Small intestine (tissue), 7 donors: ENCODE measurements around the gene CCBE1. TPM values are rescaled to one million over a fixed set of nuclear protein-coding genes. Genes with fewer than 3 reads are reported as not detected.
"Not testable (repeated sequence)": the region's sequence is repeated elsewhere in the genome, so short reads cannot be mapped to it uniquely, and the experiment has no call there.

Source experiments
- DNase-seq, 2 donors: peaks; one replicate each; pipeline versions ENCODE4 v3.0.0 to v3.0.0-alpha.2; 2013
- FAIRE-seq: peaks from 2 replicates; lab custom pipeline; 2012; peaks lifted over from hg19 to GRCh38; lab: Jason Lieb, UNC
- H3K27ac ChIP-seq, 3 donors: one replicate each; pipeline ENCODE4 v1.5.1; 2013; ENCODE audit warnings: low read length in 2 of 3, mild to moderate bottlenecking in 2 of 3, control low read depth in 1 of 3, inconsistent platforms in 1 of 3, low read depth in 1 of 3, moderate library complexity in 1 of 3
- H3K27me3 ChIP-seq, 3 donors: one replicate each; pipeline ENCODE4 v1.6.1; 2013; ENCODE audit warnings: low read length in 3 of 3, inconsistent platforms in 1 of 3; ENCODE audit not compliant: control insufficient read depth in 3 of 3, insufficient read depth in 3 of 3
- H3K36me3 ChIP-seq, 3 donors: one replicate each; pipeline ENCODE4 v1.6.1; 2013; ENCODE audit warnings: low read length in 3 of 3, inconsistent platforms in 1 of 3, low read depth in 1 of 3, mild to moderate bottlenecking in 1 of 3, moderate library complexity in 1 of 3; ENCODE audit not compliant: control insufficient read depth in 3 of 3, insufficient read depth in 2 of 3
- H3K4me1 ChIP-seq, 3 donors: one replicate each; pipeline ENCODE4 v1.6.1; 2013; ENCODE audit warnings: low read length in 2 of 3, inconsistent platforms in 1 of 3, low read depth in 1 of 3, mild to moderate bottlenecking in 1 of 3, moderate library complexity in 1 of 3; ENCODE audit not compliant: control insufficient read depth in 3 of 3, insufficient read depth in 2 of 3
- H3K4me3 ChIP-seq, 3 donors: one replicate each; pipeline ENCODE4 v1.5.1; 2013; ENCODE audit warnings: low read length in 3 of 3, control low read depth in 1 of 3, inconsistent platforms in 1 of 3, low read depth in 1 of 3, mild to moderate bottlenecking in 1 of 3, moderate library complexity in 1 of 3
- H3K9me3 ChIP-seq, 2 donors: one replicate each; pipeline ENCODE4 v1.6.1; 2013; ENCODE audit warnings: low read depth in 1 of 2, low read length in 1 of 2; ENCODE audit not compliant: control insufficient read depth in 2 of 2, insufficient read depth in 1 of 2
- WGBS, 3 donors: extraction: QIAGEN DNeasy Blood & Tissue Kit; methylation state at CpG; one replicate each; pipeline ENCODE4 v1.1.7; 2013; 5-methylcytosine and 5-hydroxymethylcytosine counted together
- polyA plus RNA-seq, 4 donors: library from polyadenylated mRNA; stranded (reverse) in 3 of 4; unstranded in 1 of 4; fragments of 200-250 nt in 3 of 4; fragments of 120-200 nt in 1 of 4; gene quantifications; one replicate each; pipeline versions ENCODE4 v1.2.1 to v1.2.3, GENCODE V29; 2013
- donor health status: healthy with polysubstance abuse.
- donor health status: control.
- donor health status: control.
- donor health status: Bipolar disorder and iron deficiency.
- donor health status: healthy.

The CCBE1 gene
- polyA plus RNA-seq, 4 donors = 0.27 to 1.3 (median 0.54) TPM; not detected in 1

GRCh38 chr18:59656373-59656887, 40.8 kb downstream of the CCBE1 start:
- H3K27ac ChIP-seq = no peak overlapping the region
- no peak overlapping the region for H3K4me3 ChIP-seq
- H3K36me3 ChIP-seq = no peaks in the 10 kb centered on the region
- no peaks in the 10 kb centered on the region for H3K4me1 ChIP-seq
- FAIRE-seq (no peak), DNase-seq (no peak)
- H3K27me3 ChIP-seq = peaks cover 0 to 5% (median 2%) of the 10 kb centered on the region in 3 donors
- no peaks in the 10 kb centered on the region for H3K9me3 ChIP-seq
- WGBS, 3 donors = 90 to 92% (median 90%) methylated on average over 6 of the region's 6 CpGs

DNA sequence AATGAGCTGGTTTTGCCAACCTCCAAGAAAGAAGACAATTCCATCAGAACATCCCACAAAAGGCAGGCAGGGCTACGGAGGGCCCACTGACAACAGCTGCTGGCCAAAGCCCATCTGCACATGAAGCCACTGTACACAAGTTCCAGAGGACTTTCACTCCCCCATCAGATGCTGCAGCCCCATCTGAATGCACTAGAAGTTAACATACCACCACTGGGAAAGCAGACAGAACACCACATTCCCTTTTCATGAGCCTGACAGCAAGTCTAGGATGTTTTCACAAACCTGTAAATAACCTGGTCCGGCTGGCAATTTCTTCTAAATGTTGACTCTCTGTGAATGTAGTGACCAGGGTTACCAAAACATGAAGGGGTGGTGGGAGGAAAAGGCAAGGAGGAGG, 41.5 kb downstream of the CCBE1 start:
- peaks cover 0 to 5% (median 2%) of the 10 kb centered on the region in 3 donors for H3K27me3 ChIP-seq
- H3K4me1 ChIP-seq = no peaks in the 10 kb centered on the region
- H3K36me3 ChIP-seq = no peaks in the 10 kb centered on the region
- H3K4me3 ChIP-seq = no peak overlapping the region
- H3K9me3 ChIP-seq = no peaks in the 10 kb centered on the region
- 77 to 82% (median 81%) methylated on average over 2 of the region's 2 CpGs for WGBS, 3 donors
- H3K27ac ChIP-seq = no peak overlapping the region
- FAIRE-seq (no peak), DNase-seq (no peak)

- FAIRE-seq = no peak
- DNase-seq = no peak
- H3K27ac ChIP-seq = no peak overlapping the region
- H3K36me3 ChIP-seq = no peaks in the 10 kb centered on the region
- no peaks in the 10 kb centered on the region for H3K4me1 ChIP-seq
- no peaks in the 10 kb centered on the region for H3K9me3 ChIP-seq
- WGBS, 3 donors = 80 to 84% (median 80%) methylated on average over 5 of the region's 5 CpGs
- H3K27me3 ChIP-seq = peaks cover 0 to 4% (median 2%) of the 10 kb centered on the region in 3 donors
- H3K4me3 ChIP-seq = no peak overlapping the region
Measured at GRCh38 chr18:59651071-59651470, 46.2 kb downstream of the CCBE1 start.

- no peak overlapping the region for H3K4me3 ChIP-seq
- FAIRE-seq = no peak
- no peaks in the 10 kb centered on the region for H3K4me1 ChIP-seq
- no peak overlapping the region for H3K27ac ChIP-seq
- H3K27me3 ChIP-seq = peaks cover 0 to 4% (median 2%) of the 10 kb centered on the region in 3 donors
- H3K36me3 ChIP-seq = no peaks in the 10 kb centered on the region
- DNase-seq = no peak
- 81 to 84% (median 83%) methylated on average over 11 of the region's 11 CpGs for WGBS, 3 donors
- no peaks in the 10 kb centered on the region for H3K9me3 ChIP-seq
Measured at GRCh38 chr18:59650266-59650820, 46.9 kb downstream of the CCBE1 start.

- H3K4me3 ChIP-seq = no peak overlapping the region
- H3K36me3 ChIP-seq = no peaks in the 10 kb centered on the region
- 57 to 70% (median 58%) methylated on average over 1 of the region's 1 CpG for WGBS, 3 donors
- FAIRE-seq (no peak), DNase-seq (no peak)
- H3K27ac ChIP-seq = no peak overlapping the region
- H3K27me3 ChIP-seq = peaks cover 0 to 4% (median 2%) of the 10 kb centered on the region in 3 donors
- H3K4me1 ChIP-seq = no peaks in the 10 kb centered on the region
- no peaks in the 10 kb centered on the region for H3K9me3 ChIP-seq
Measured at GRCh38 chr18:59649591-59649990, 47.6 kb downstream of the CCBE1 start.

DNA sequence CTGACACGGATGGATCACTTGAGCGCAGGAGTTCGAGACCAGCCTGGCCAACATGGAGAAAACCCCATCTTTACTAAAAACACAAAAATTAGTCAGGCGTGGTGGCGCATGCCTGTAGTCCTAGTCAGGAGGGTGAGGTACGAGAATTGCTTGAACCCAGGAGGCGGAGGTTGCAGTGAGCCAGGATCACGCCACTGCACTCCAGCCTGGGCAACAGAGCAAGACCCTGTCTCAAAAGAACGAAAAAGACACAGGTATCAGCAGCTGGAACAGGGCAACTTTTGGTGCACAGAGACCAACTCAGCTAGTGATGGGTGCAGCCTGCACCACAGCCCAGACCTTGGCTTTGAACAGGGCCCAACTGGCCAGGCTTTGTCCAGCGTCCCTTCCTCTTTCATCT, 48.8 kb downstream of the CCBE1 start:
- H3K9me3 ChIP-seq, FAIRE-seq: not testable (repeated sequence)

GRCh38 chr18:59646963-59647307, 50.3 kb downstream of the CCBE1 start:
- Histone ChIP-seq H3K9me3 (no peaks in the 10 kb centered on the region), H3K4me1 (no peaks in the 10 kb centered on the region), H3K36me3 (no peaks in the 10 kb centered on the region), H3K27me3 (peaks cover 0 to 4% (median 2%) of the 10 kb centered on the region in 3 donors), H3K27ac (no peak overlapping the region), H3K4me3 (no peak overlapping the region)
- no peak for FAIRE-seq
- WGBS, 3 donors = 53 to 74% (median 66%) methylated on average over 2 of the region's 2 CpGs
- DNase-seq = no peak

More for the DNA sequence above, 48.8 kb downstream of the CCBE1 start:
- not testable (repeated sequence) for H3K4me1 ChIP-seq, H3K36me3 ChIP-seq, H3K4me3 ChIP-seq, H3K27me3 ChIP-seq, H3K27ac ChIP-seq, DNase-seq
- 88 to 92% (median 88%) methylated on average over 10 of the region's 10 CpGs for WGBS, 3 donors

DNA sequence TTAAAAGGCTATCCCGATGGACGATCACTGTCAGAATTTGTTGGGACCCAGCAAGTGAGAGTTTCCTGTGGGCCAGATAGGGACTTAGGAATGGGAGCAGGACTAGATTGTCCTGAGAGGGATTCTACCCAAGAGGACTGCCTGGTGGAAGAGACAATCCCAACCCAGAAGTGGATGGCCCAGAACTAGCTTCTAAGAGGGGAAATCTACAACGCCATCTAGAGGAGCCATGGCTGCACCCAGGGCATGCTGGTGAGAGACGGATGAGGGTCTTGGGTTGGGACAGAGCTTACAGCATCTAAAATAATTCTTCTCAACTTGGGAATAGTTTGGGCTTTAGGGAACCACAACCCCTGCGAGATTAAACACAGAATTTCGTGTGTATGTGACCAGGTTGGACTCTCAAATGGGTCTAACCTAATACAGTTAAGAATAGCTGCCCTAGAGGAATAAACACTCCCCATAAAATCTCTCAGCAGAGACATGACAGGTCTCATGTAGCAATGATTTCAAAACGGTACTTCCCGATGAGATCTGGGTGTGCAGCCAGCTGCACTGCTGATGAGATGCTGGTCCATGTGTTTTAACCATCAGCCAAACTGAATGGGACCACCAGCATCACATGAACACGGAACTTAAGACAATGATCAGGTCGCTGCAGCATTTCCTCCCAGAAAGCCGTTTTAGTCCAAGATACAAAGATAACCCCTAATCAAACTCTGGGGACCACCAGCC, 50.8 kb downstream of the CCBE1 start:
- Histone ChIP-seq H3K9me3 (no peaks in the 10 kb centered on the region), H3K27ac (no peak overlapping the region), H3K4me3 (no peak overlapping the region), H3K36me3 (no peaks in the 10 kb centered on the region), H3K4me1 (no peaks in the 10 kb centered on the region), H3K27me3 (peaks cover 0 to 4% (median 0%) of the 10 kb centered on the region in 3 donors)
- FAIRE-seq = no peak
- 70 to 73% (median 72%) methylated on average over 11 of the region's 11 CpGs for WGBS, 3 donors
- DNase-seq = no peak
